HepG2 (cell line): ENCODE measurements around the gene CTNNA3. TPM values are rescaled to one million over a fixed set of nuclear protein-coding genes. Genes with fewer than 3 reads are reported as not detected.

Experiments
- ATAC-seq: fragments of 200-7000 bp; cut with Tn5 transposase; 3 replicates; pipeline ENCODE4 v1.9.1; 2020; ENCODE audit warnings: mild to moderate bottlenecking, moderate library complexity
- BruUV-seq: library from RNA; stranded (reverse); fragments of 400-500 nt; replicated peaks from 2 replicates; lab custom pipeline; 2021; lab: Mats Ljungman, UMichigan
- CTCF ChIA-PET: fragments of 300-600 bp; formaldehyde crosslinking; extraction: SDS; loops from one replicate; lab custom pipeline; 2021; ENCODE audit warnings: low total read pairs, inconsistent platforms, low intra/inter-chr PET ratio; lab: Yijun Ruan, JAX
- POLR2A ChIA-PET: fragments of 350-600 bp; sonication (Branson Sonifier 250); formaldehyde crosslinking; loops from one replicate; lab custom pipeline; 2020; ENCODE audit warnings: antibody characterized with exemption, inconsistent platforms; lab: Yijun Ruan, JAX
- DNase-seq: peaks from one replicate; pipeline ENCODE4 v3.0.0-alpha.2; 2015; ENCODE audit warnings: low spot score
- FAIRE-seq: peaks from 3 replicates; lab custom pipeline; 2011; peaks lifted over from hg19 to GRCh38; lab: Jason Lieb, UNC
- H2AFZ ChIP-seq: one replicate; pipeline ENCODE4 v1.6.1; 2011; ENCODE audit warnings: low read length, inconsistent platforms
- H3K27ac ChIP-seq: fragments of 300-600 bp; 3 replicates; pipeline ENCODE4 v1.8.0; 2011; ENCODE audit warnings: mixed run types, mild to moderate bottlenecking, mixed read lengths, low read length, inconsistent platforms; ENCODE audit not compliant: insufficient read depth; ENCODE audit errors: extremely low read length
- H3K27me3 ChIP-seq, 2 experiments: fragments of 200-600 bp in 1 of 2; 2 replicates in 1 of 2; 3 replicates in 1 of 2; pipeline versions ENCODE4 v1.6.0 to v1.8.0; 2011; ENCODE audit warnings: low read length in 2 of 2, mild to moderate bottlenecking in 2 of 2, moderate library complexity in 2 of 2, inconsistent platforms in 1 of 2; ENCODE audit not compliant: insufficient read depth in 2 of 2, control insufficient read depth in 1 of 2
- H3K36me3 ChIP-seq, 2 experiments: fragments of 200-600 bp in 1 of 2; replicated peaks in 1 of 2; 2 replicates in 1 of 2; 3 replicates in 1 of 2; pipeline versions ENCODE4 v1.5.1 to v1.8.0; 2011; ENCODE audit warnings: low read length in 2 of 2, inconsistent platforms in 1 of 2; ENCODE audit not compliant: insufficient read depth in 2 of 2, control insufficient read depth in 1 of 2
- H3K4me1 ChIP-seq: 2 replicates; pipeline ENCODE4 v1.5.1; 2012; ENCODE audit warnings: low read length, inconsistent platforms; ENCODE audit not compliant: insufficient read depth
- H3K4me2 ChIP-seq: 2 replicates; pipeline ENCODE4 v1.6.0; 2011; ENCODE audit warnings: low read depth, low read length, inconsistent platforms
- H3K4me3 ChIP-seq, 3 experiments: fragments of 200-600 bp in 1 of 3; sonication (generic), shearing (Covaris generic) in 1 of 3; replicated peaks in 1 of 3; 2 replicates each; pipeline ENCODE4 v1.5.1; 2011 to 2016; ENCODE audit warnings: low read length in 3 of 3, inconsistent platforms in 2 of 3, low read depth in 2 of 3, mild to moderate bottlenecking in 2 of 3, control low read depth in 1 of 3, mixed read lengths in 1 of 3; ENCODE audit not compliant: insufficient read depth in 1 of 3
- H3K79me2 ChIP-seq: one replicate; pipeline ENCODE4 v1.6.1; 2011; ENCODE audit warnings: low read length, inconsistent platforms; ENCODE audit not compliant: insufficient read depth
- H3K9ac ChIP-seq: 2 replicates; pipeline ENCODE4 v1.6.0; 2011; ENCODE audit warnings: mild to moderate bottlenecking, low read depth, low read length, inconsistent platforms; ENCODE audit not compliant: insufficient read depth
- H3K9me3 ChIP-seq: 2 replicates; pipeline ENCODE4 v1.5.1; 2012; ENCODE audit warnings: mild to moderate bottlenecking, low read length
- H4K20me1 ChIP-seq: 2 replicates; pipeline ENCODE4 v1.6.0; 2011; ENCODE audit warnings: inconsistent platforms, mild to moderate bottlenecking, low read length, moderate library complexity; ENCODE audit not compliant: insufficient read depth
- ARNT ChIP-seq: fragments of 450-650 bp; IDR thresholded peaks from 2 replicates; pipeline ENCODE4 v1.6.1; 2017
- CERS6 ChIP-seq: sonication (generic); formaldehyde crosslinking; IDR thresholded peaks from 2 replicates; pipeline ENCODE4 v1.5.0; 2020; ENCODE audit warnings: missing genetic modification reagents
- LCORL ChIP-seq, 2 experiments: fragments of 450-650 bp in 1 of 2; sonication (generic) in 1 of 2; formaldehyde crosslinking in 1 of 2; IDR thresholded peaks; 2 replicates each; pipeline versions ENCODE4 v1.5.0 to v1.6.1; 2017 to 2020; ENCODE audit warnings: antibody characterized with exemption in 1 of 2, missing genetic modification reagents in 1 of 2
- SAFB2 ChIP-seq: sonication (generic); formaldehyde crosslinking; IDR thresholded peaks from 2 replicates; pipeline ENCODE4 v1.5.1; 2020; ENCODE audit warnings: missing genetic modification reagents, low read depth, mild to moderate bottlenecking, borderline replicate concordance
- SCMH1 ChIP-seq: sonication (generic); formaldehyde crosslinking; IDR thresholded peaks from 2 replicates; pipeline ENCODE4 v1.9.0; 2021; ENCODE audit warnings: missing genetic modification reagents, mild to moderate bottlenecking, borderline replicate concordance
- SIN3B ChIP-seq: fragments of 150-350 bp; IDR thresholded peaks from 2 replicates; pipeline ENCODE4 v1.6.1; 2014; ENCODE audit warnings: low read length
- SMYD3 ChIP-seq: sonication (generic); formaldehyde crosslinking; IDR thresholded peaks from 2 replicates; pipeline ENCODE4 v1.8.1; 2023; ENCODE audit warnings: mild to moderate bottlenecking, missing genetic modification reagents
- ZBTB20 ChIP-seq: sonication (generic); formaldehyde crosslinking; IDR thresholded peaks from 2 replicates; pipeline ENCODE4 v1.8.1; 2023; ENCODE audit warnings: missing genetic modification reagents, low read depth, mild to moderate bottlenecking, borderline replicate concordance
- ZBTB34 ChIP-seq: sonication (generic); formaldehyde crosslinking; IDR thresholded peaks from 2 replicates; pipeline ENCODE4 v1.8.0; 2022; ENCODE audit warnings: mild to moderate bottlenecking, missing genetic modification reagents
- ZNF234 ChIP-seq: sonication (generic); formaldehyde crosslinking; conservative IDR thresholded peaks from 2 replicates; pipeline ENCODE4 v1.5.1; 2020; ENCODE audit warnings: mild to moderate bottlenecking, missing genetic modification reagents
- ZNF572 ChIP-seq: sonication (generic); formaldehyde crosslinking; IDR thresholded peaks from 2 replicates; pipeline ENCODE4 v1.5.1; 2020; ENCODE audit warnings: mild to moderate bottlenecking, missing genetic modification reagents
- ZNF614 ChIP-seq: IDR thresholded peaks from 2 replicates; pipeline ENCODE4 v1.6.1; 2018; ENCODE audit warnings: missing biosample characterization, missing genetic modification reagents, inconsistent platforms, borderline replicate concordance
- in situ Hi-C: cut with HindIII; loops from 2 replicates; pipeline ENCODE4 v1.10.0; 2017; ENCODE audit warnings: low pct_unique_long_range_greater_than_20kb; ENCODE audit not compliant: extremely low pct_ligation_motif_present
- intact Hi-C: fragments of 100-400 bp; cut with micrococcal nuclease; formaldehyde crosslinking; loops from one replicate; pipeline ENCODE4 v1.10.0; 2022; ENCODE audit not compliant: unreplicated experiment
- polyA plus RNA-seq, 8 experiments: library from polyadenylated mRNA; depleted of rRNA in 3 of 8; stranded (reverse) in 7 of 8; unstranded in 1 of 8; fragments of >200 nt; fragmentation: Illumina TruSeq in 4 of 8; extraction: Trizol in 4 of 8; gene quantifications; 2 replicates each; pipeline versions ENCODE4 v1.2.1 to v1.2.3, GENCODE V29; 2011 to 2016; ENCODE audit warnings: low read depth in 4 of 8, missing spikeins in 1 of 8, mixed read lengths in 1 of 8; ENCODE audit not compliant: insufficient read depth in 1 of 8
- total RNA-seq, 5 experiments: library from RNA; depleted of rRNA; stranded (reverse); fragments of >200 nt; fragmentation: Illumina TruSeq; extraction: Trizol; gene quantifications; 2 replicates each; pipeline ENCODE4 v1.2.3, GENCODE V29; 2016; ENCODE audit warnings: low read depth in 1 of 5

CTNNA3 gene
- total and polyA plus RNA-seq, 2 of the 13 experiments (the other 11 are each of a cell fraction or from before 2014, with no cell fraction given): not detected

- POLR2A ChIA-PET: no interaction called here
These were observed 25.6 kb downstream of the CTNNA3 start for GRCh38 chr10:67670401-67670800.

More at GRCh38 chr10:67670401-67670800, 25.6 kb downstream of the CTNNA3 start:
- H3K9me3 ChIP-seq: no peaks in the 10 kb centered on the region
- no peaks in the 10 kb centered on the region for H3K36me3 ChIP-seq
- TF ChIP-seq SCMH1 (CRISPR knock-in tag) (no peak), ZBTB34 (CRISPR knock-in tag) (no peak), ZNF234 (CRISPR knock-in tag) (no peak), ARNT (no peak), ZNF572 (no peak), ZBTB20 (no peak), SAFB2 (CRISPR knock-in tag) (no peak), SMYD3 (no peak), ZNF614 (CRISPR knock-in tag) (no peak), LCORL (IDR thresholded peaks at IDR 0.05) (no peak), LCORL (CRISPR knock-in tag; IDR thresholded peaks at IDR 0.05) (no peak), SIN3B (no peak), CERS6 (no peak)
- H3K4me1 ChIP-seq: no peaks in the 10 kb centered on the region
- H3K4me2 ChIP-seq: no peak overlapping the region
- H3K27ac ChIP-seq: no peak overlapping the region
- H4K20me1 ChIP-seq: no peaks in the 10 kb centered on the region
- FAIRE-seq: no peak
- no peaks in the 10 kb centered on the region; a peak in 1 of 5 replicates for H3K27me3 ChIP-seq
- no peak overlapping the region for H3K4me3 ChIP-seq
- no peak for ATAC-seq
- no TSS peak for BruUV-seq
- H2AFZ ChIP-seq: no peak overlapping the region
- H3K79me2 ChIP-seq: no peaks in the 10 kb centered on the region
- no peak for DNase-seq
- intact Hi-C loops (no loop called here), in situ Hi-C loops (no loop called here)
- no peak overlapping the region for H3K9ac ChIP-seq
- CTCF ChIA-PET: no interaction called here
